Astrocyte (in vitro differentiated cells and primary cell): ENCODE measurements around the gene CHAF1B. TPM values are rescaled to one million over a fixed set of nuclear protein-coding genes. Genes with fewer than 3 reads are reported as not detected.

Experiments used
- DNase-seq: peaks from one replicate; pipeline ENCODE4 v3.0.0-alpha.2; 2010; ENCODE audit warnings: low read depth
- FAIRE-seq: peaks from 2 replicates; lab custom pipeline; 2011; peaks lifted over from hg19 to GRCh38; lab: Jason Lieb, UNC
- H2AFZ ChIP-seq: 2 replicates; pipeline ENCODE4 v1.6.0; 2012; ENCODE audit warnings: low read depth, low read length, inconsistent platforms
- H3K27ac ChIP-seq: 2 replicates; pipeline ENCODE4 v1.5.1; 2011; ENCODE audit warnings: low read depth, low read length, inconsistent platforms
- H3K27me3 ChIP-seq: 2 replicates; pipeline ENCODE4 v1.6.0; 2011; ENCODE audit warnings: low read length, inconsistent platforms; ENCODE audit not compliant: insufficient read depth
- H3K36me3 ChIP-seq: 2 replicates; pipeline ENCODE4 v1.5.1; 2011; ENCODE audit warnings: low read length, inconsistent platforms; ENCODE audit not compliant: insufficient read depth
- H3K4me1 ChIP-seq: 2 replicates; pipeline ENCODE4 v1.5.1; 2011; ENCODE audit warnings: low read length, inconsistent platforms; ENCODE audit not compliant: insufficient read depth
- H3K4me2 ChIP-seq: 2 replicates; pipeline ENCODE4 v1.6.0; 2012; ENCODE audit warnings: low read length, inconsistent platforms
- H3K4me3 ChIP-seq: 2 replicates; pipeline ENCODE4 v1.5.1; 2011; ENCODE audit warnings: low read depth, mild to moderate bottlenecking, low read length, inconsistent platforms; ENCODE audit not compliant: insufficient read depth
- H3K79me2 ChIP-seq: 2 replicates; pipeline ENCODE4 v1.6.0; 2012; ENCODE audit warnings: mild to moderate bottlenecking, low read length, inconsistent platforms; ENCODE audit not compliant: insufficient read depth
- H3K9ac ChIP-seq: 2 replicates; pipeline ENCODE4 v1.6.0; 2012; ENCODE audit warnings: mild to moderate bottlenecking, low read length, inconsistent platforms
- H3K9me3 ChIP-seq: 2 replicates; pipeline ENCODE4 v1.5.1; 2012; ENCODE audit warnings: low read depth, mild to moderate bottlenecking, low read length, inconsistent platforms; ENCODE audit not compliant: insufficient read depth
- H4K20me1 ChIP-seq: 2 replicates; pipeline ENCODE4 v1.6.0; 2012; ENCODE audit warnings: low read length, inconsistent platforms; ENCODE audit not compliant: insufficient read depth
- H3K27ac Mint-ChIP-seq: one replicate; pipeline ENCODE4 v1.8.0; 2021; ENCODE audit warnings: mild to moderate bottlenecking, mixed read lengths; ENCODE audit not compliant: unreplicated experiment
- H3K27me3 Mint-ChIP-seq: one replicate; pipeline ENCODE4 v1.8.0; 2021; ENCODE audit warnings: low read depth, mixed read lengths; ENCODE audit not compliant: unreplicated experiment
- H3K36me3 Mint-ChIP-seq: one replicate; pipeline ENCODE4 v1.8.0; 2021; ENCODE audit warnings: low read depth, mixed read lengths; ENCODE audit not compliant: unreplicated experiment
- H3K4me1 Mint-ChIP-seq: one replicate; pipeline ENCODE4 v1.8.0; 2021; ENCODE audit warnings: low read depth, mixed read lengths; ENCODE audit not compliant: unreplicated experiment
- H3K4me3 Mint-ChIP-seq: one replicate; pipeline ENCODE4 v1.8.0; 2021; ENCODE audit warnings: mild to moderate bottlenecking, moderate library complexity, mixed read lengths; ENCODE audit not compliant: unreplicated experiment
- H3K9me3 Mint-ChIP-seq: one replicate; pipeline ENCODE4 v1.8.0; 2021; ENCODE audit warnings: mild to moderate bottlenecking, mixed read lengths; ENCODE audit not compliant: unreplicated experiment
- CTCF ChIP-seq: IDR thresholded peaks from 2 replicates; pipeline ENCODE4 v1.5.1; 2011; ENCODE audit warnings: low read depth, mild to moderate bottlenecking, inconsistent platforms, low read length, moderate library complexity; ENCODE audit not compliant: insufficient read depth
- EZH2 ChIP-seq: IDR thresholded peaks from 2 replicates; pipeline ENCODE4 v1.6.1; 2012; ENCODE audit warnings: mild to moderate bottlenecking, low read length, inconsistent platforms; ENCODE audit not compliant: insufficient read depth
- total RNA-seq: library from RNA; stranded (reverse); gene quantifications from 2 replicates; pipeline ENCODE4 v1.2.1, GENCODE V29; 2021

The CHAF1B gene
- total RNA-seq, 1 donor from 2014 or later: 2.8 TPM

GRCh38 chr21:36441715-36442114 lies 56.5 kb downstream of the CHAF1B start:
- Histone ChIP-seq H3K4me1 (peaks cover 19% of the 10 kb centered on the region), H3K4me3 (no peak overlapping the region), H3K27me3 (no peaks in the 10 kb centered on the region), H3K79me2 (peaks cover 3% of the 10 kb centered on the region), H3K36me3 (no peaks in the 10 kb centered on the region), H3K9me3 (no peaks in the 10 kb centered on the region), H3K27ac (no peak overlapping the region), H4K20me1 (no peaks in the 10 kb centered on the region), H2AFZ (no peak overlapping the region), H3K9ac (no peak overlapping the region), H3K4me2 (no peak overlapping the region)
- no peaks in the 10 kb centered on the region for H3K9me3 Mint-ChIP-seq
- FAIRE-seq: no peak
- no peak for DNase-seq
- no peak for TF ChIP-seq EZH2
- peak overlapping the region; percentile 14 for H3K27ac Mint-ChIP-seq
- H3K36me3 Mint-ChIP-seq: peaks cover 3% of the 10 kb centered on the region
- H3K27me3 Mint-ChIP-seq: no peaks in the 10 kb centered on the region
- H3K4me1 Mint-ChIP-seq: peaks cover 22% of the 10 kb centered on the region
- H3K4me3 Mint-ChIP-seq: no peak overlapping the region

- Histone ChIP-seq H3K4me1 (peaks cover 6% of the 10 kb centered on the region), H3K79me2 (peaks cover 4% of the 10 kb centered on the region), H3K4me3 (no peak overlapping the region), H3K27me3 (no peaks in the 10 kb centered on the region), H4K20me1 (no peaks in the 10 kb centered on the region), H3K4me2 (peak overlapping the region; percentile 19), H3K9ac (peak overlapping the region; percentile 40), H2AFZ (no peak overlapping the region), H3K9me3 (no peaks in the 10 kb centered on the region), H3K36me3 (peaks cover 3% of the 10 kb centered on the region), H3K27ac (peak overlapping the region; percentile 19)
- peaks cover 33% of the 10 kb centered on the region for H3K4me1 Mint-ChIP-seq
- peaks cover 3% of the 10 kb centered on the region for H3K9me3 Mint-ChIP-seq
- H3K4me3 Mint-ChIP-seq: no peak overlapping the region
- FAIRE-seq (no peak), DNase-seq (peak; percentile 64)
- TF ChIP-seq CTCF: no peak
- no peak for TF ChIP-seq EZH2
- no peaks in the 10 kb centered on the region for H3K36me3 Mint-ChIP-seq
- peak overlapping the region; percentile 86 for H3K27ac Mint-ChIP-seq
- no peaks in the 10 kb centered on the region for H3K27me3 Mint-ChIP-seq
Observed at GRCh38 chr21:36446301-36446700, 61.1 kb downstream of the CHAF1B start.

- Histone ChIP-seq H2AFZ (no peak overlapping the region), H3K4me3 (no peak overlapping the region), H3K27ac (peak overlapping the region; percentile 75), H3K79me2 (peaks cover 4% of the 10 kb centered on the region), H3K27me3 (no peaks in the 10 kb centered on the region), H3K4me1 (peaks cover 21% of the 10 kb centered on the region), H3K9ac (peak overlapping the region; percentile 36), H3K4me2 (peak overlapping the region; percentile 69), H3K36me3 (peaks cover 3% of the 10 kb centered on the region), H3K9me3 (no peaks in the 10 kb centered on the region), H4K20me1 (no peaks in the 10 kb centered on the region)
- Mint-ChIP-seq H3K4me1 (peaks cover 41% of the 10 kb centered on the region), H3K27me3 (no peaks in the 10 kb centered on the region), H3K36me3 (peaks cover 5% of the 10 kb centered on the region), H3K4me3 (no peak overlapping the region), H3K27ac (peak overlapping the region; percentile 85), H3K9me3 (peaks cover 3% of the 10 kb centered on the region)
- TF ChIP-seq EZH2 (no peak), CTCF (no peak)
- DNase-seq (peak; percentile 86), FAIRE-seq (no peak)
Observed at GRCh38 chr21:36450511-36450910, 65.3 kb downstream of the CHAF1B start.
